Measurements from ENCODE around the gene LYPD4. TPM values are rescaled to one million over a fixed set of nuclear protein-coding genes. Genes with fewer than 3 reads are reported as not detected.

LYPD4 gene
- total RNA-seq, 1 donor from 2014 or later, result not detected

DNA sequence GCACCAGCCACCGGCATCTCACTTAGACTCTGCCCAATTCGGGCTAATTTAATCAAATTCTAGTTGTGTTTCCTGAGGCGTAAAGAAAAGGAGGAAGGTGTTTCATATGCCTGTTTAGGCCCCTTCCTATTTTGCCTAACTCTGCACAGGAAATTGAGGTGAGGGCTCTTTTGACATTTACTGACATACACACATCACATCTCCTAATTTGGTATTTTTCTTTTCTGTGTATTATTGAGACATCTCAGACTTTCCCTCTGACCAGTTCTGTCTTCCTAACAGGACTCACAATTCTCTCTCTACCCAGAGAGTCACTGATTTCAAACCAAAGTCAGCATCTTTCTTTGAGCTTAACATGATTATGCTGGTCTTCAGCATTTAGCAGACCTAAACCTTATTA is 40.1 kb downstream of the LYPD4 start:
- Mint-ChIP-seq H3K27me3 (ENCODE audit: unreplicated experiment) (peaks cover 4% of the 10 kb centered on the region), H3K36me3 (ENCODE audit: low read depth, unreplicated experiment) (peaks cover 5% of the 10 kb centered on the region), H3K4me3 (ENCODE audit: unreplicated experiment) (no peak overlapping the region), H3K27ac (ENCODE audit: unreplicated experiment) (no peak overlapping the region), H3K9me3 (ENCODE audit: unreplicated experiment) (no peaks in the 10 kb centered on the region), H3K4me1 (ENCODE audit: unreplicated experiment) (peaks cover 4% of the 10 kb centered on the region)
- TF ChIP-seq, protein P1, sequence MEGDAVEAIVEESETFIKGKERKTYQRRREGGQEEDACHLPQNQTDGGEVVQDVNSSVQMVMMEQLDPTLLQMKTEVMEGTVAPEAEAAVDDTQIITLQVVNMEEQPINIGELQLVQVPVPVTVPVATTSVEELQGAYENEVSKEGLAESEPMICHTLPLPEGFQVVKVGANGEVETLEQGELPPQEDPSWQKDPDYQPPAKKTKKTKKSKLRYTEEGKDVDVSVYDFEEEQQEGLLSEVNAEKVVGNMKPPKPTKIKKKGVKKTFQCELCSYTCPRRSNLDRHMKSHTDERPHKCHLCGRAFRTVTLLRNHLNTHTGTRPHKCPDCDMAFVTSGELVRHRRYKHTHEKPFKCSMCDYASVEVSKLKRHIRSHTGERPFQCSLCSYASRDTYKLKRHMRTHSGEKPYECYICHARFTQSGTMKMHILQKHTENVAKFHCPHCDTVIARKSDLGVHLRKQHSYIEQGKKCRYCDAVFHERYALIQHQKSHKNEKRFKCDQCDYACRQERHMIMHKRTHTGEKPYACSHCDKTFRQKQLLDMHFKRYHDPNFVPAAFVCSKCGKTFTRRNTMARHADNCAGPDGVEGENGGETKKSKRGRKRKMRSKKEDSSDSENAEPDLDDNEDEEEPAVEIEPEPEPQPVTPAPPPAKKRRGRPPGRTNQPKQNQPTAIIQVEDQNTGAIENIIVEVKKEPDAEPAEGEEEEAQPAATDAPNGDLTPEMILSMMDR (IDR thresholded peaks at IDR 0.05; ENCODE audit: unreplicated experiment), result no peak
- no peak for DNase-seq (ENCODE audit: low spot score)

DNA sequence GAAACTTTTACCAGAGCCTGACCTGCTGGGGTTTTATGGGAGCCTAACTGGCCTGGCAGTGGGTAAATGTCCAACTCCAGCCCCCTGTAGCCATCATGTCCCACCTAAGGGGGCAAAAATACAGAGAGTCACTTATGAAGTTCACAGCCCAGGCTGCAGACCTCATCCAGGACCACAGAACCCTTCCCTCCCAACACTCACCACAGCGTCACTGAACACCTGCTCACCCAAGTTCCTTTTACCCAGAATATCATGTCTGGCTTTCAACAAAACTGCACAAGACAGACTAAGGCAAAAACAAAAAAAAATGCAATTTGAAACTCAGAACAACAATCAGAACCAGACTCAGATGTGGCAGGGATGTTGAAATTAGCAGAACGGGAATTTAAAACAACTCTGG is 41.7 kb downstream of the LYPD4 start:
- Mint-ChIP-seq H3K27me3 (ENCODE audit: unreplicated experiment) (peaks cover 3% of the 10 kb centered on the region), H3K9me3 (ENCODE audit: unreplicated experiment) (no peaks in the 10 kb centered on the region), H3K36me3 (ENCODE audit: low read depth, unreplicated experiment) (peaks cover 5% of the 10 kb centered on the region), H3K4me1 (ENCODE audit: unreplicated experiment) (peaks cover 4% of the 10 kb centered on the region), H3K27ac (ENCODE audit: unreplicated experiment) (no peak overlapping the region), H3K4me3 (ENCODE audit: unreplicated experiment) (no peak overlapping the region)
- TF ChIP-seq, protein P1 (IDR thresholded peaks at IDR 0.05; ENCODE audit: unreplicated experiment), result no peak
- DNase-seq (ENCODE audit: low spot score), result no peak

DNA sequence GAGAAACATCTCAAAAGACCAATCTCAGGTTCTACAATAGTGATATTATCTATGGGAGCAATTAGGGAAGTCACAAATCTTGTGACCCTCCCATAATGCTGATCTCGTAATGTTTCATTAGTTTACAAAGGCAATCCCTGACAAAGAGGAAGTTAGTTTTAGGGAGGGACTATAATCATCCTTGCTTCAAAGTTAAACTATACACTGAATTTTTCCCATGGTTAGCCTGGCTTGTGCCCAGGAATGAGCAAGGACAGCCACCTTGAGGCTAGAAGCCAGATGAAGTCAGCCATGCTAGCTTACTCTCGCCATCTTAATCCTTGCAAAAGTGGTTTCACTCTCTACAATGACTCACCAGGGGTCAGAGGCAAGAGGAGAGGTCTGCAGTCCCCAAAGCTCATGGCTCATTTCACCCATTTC is 42.7 kb downstream of the LYPD4 start:
- H3K9me3 Mint-ChIP-seq (ENCODE audit: unreplicated experiment), result no peaks in the 10 kb centered on the region
- H3K4me3 Mint-ChIP-seq (ENCODE audit: unreplicated experiment), result no peak overlapping the region
- TF ChIP-seq, protein P1 (IDR thresholded peaks at IDR 0.05; ENCODE audit: unreplicated experiment), result no peak
- no peaks in the 10 kb centered on the region for H3K27me3 Mint-ChIP-seq (ENCODE audit: unreplicated experiment)
- H3K36me3 Mint-ChIP-seq (ENCODE audit: low read depth, unreplicated experiment), result peaks cover 5% of the 10 kb centered on the region
- DNase-seq (ENCODE audit: low spot score), result no peak
- no peak overlapping the region for H3K27ac Mint-ChIP-seq (ENCODE audit: unreplicated experiment)
- peaks cover 4% of the 10 kb centered on the region for H3K4me1 Mint-ChIP-seq (ENCODE audit: unreplicated experiment)

DNA sequence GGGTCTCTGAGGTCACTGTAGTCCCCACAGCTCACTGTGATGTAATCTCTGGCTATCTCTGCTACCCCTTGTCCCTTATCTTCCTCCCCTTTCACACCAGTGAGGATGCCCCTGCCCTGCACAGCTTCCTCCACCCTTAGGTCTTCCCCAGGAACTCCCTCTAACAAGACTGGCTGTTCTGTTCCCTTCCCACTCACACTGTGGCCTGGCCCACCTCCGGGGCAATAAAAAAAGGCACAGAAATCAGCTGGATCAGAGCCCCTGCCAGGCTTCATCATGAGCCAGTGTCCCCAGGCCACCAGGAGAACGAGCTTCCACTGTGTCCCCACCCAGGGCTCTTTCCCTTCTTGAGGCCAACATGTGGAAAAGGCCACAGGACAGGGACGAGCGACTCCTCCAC is 43.5 kb downstream of the LYPD4 start:
- no peaks in the 10 kb centered on the region for H3K9me3 Mint-ChIP-seq (ENCODE audit: unreplicated experiment)
- TF ChIP-seq, protein P1 (IDR thresholded peaks at IDR 0.05; ENCODE audit: unreplicated experiment), result no peak
- H3K4me3 Mint-ChIP-seq (ENCODE audit: unreplicated experiment), result no peak overlapping the region
- peaks cover 5% of the 10 kb centered on the region for H3K36me3 Mint-ChIP-seq (ENCODE audit: low read depth, unreplicated experiment)
- H3K27me3 Mint-ChIP-seq (ENCODE audit: unreplicated experiment), result no peaks in the 10 kb centered on the region
- DNase-seq (ENCODE audit: low spot score), result no peak
- H3K27ac Mint-ChIP-seq (ENCODE audit: unreplicated experiment), result no peak overlapping the region
- H3K4me1 Mint-ChIP-seq (ENCODE audit: unreplicated experiment), result peaks cover 4% of the 10 kb centered on the region

DNA sequence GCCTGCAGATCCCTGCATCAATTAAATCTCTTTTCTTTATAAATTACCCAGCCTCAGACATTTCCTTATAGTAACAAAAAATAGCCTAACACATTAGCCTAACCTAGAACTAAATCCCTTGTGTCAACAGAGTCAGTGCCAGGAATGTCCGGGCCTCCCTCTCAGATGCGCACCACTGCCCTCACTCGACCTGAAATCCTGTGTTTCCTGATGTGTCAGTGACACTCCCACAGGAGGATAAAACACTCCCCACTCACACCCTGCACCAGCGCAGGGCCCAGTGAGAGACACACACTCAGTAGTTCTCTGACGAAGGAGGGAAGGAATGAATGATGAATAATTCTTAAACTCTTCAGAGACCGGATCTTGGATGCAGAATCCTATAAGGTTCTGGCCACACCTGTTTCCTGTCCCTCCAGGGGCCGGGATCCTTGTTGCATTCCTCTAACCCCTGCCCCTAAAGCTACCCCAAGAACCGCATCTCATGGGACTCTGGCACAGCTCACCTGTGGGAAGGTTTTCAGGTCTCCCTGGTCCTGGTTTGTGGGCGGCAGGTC is 45.0 kb downstream of the LYPD4 start:
- no peaks in the 10 kb centered on the region for H3K9me3 Mint-ChIP-seq (ENCODE audit: unreplicated experiment)
- H3K27me3 Mint-ChIP-seq (ENCODE audit: unreplicated experiment), result no peaks in the 10 kb centered on the region
- no peak overlapping the region for H3K4me3 Mint-ChIP-seq (ENCODE audit: unreplicated experiment)
- peaks cover 5% of the 10 kb centered on the region for H3K36me3 Mint-ChIP-seq (ENCODE audit: low read depth, unreplicated experiment)
- no peak overlapping the region for H3K27ac Mint-ChIP-seq (ENCODE audit: unreplicated experiment)
- peaks cover 4% of the 10 kb centered on the region for H3K4me1 Mint-ChIP-seq (ENCODE audit: unreplicated experiment)
- no peak for DNase-seq (ENCODE audit: low spot score)
- TF ChIP-seq, protein P1 (IDR thresholded peaks at IDR 0.05; ENCODE audit: unreplicated experiment), result no peak

Measured in endothelial cell (in vitro differentiated cells).